Inflammatory macrophage treated with lipopolysaccharide for 1 hour (primary cell): Measurements from ENCODE around the gene TBC1D2B.

Source experiments
- DNase-seq, 2 donors: peaks; one replicate each; pipeline ENCODE4 v3.0.0-alpha.2; 2020 to 2022

The TBC1D2B gene

GRCh38 chr15:78093242-78094020, 15.9 kb upstream of the TBC1D2B start:
- DNase-seq, result no peak

- DNase-seq, result no peak
Observed at GRCh38 chr15:78092261-78093041, 14.9 kb upstream of the TBC1D2B start, which contains the start of gene SH2D7. TSS of gene SH2D7 (plus strand) at chr15:78092561. CDS start at chr15:78092585, 24 bp downstream.

GRCh38 chr15:78090422-78091063, 13.0 kb upstream of the TBC1D2B start:
- DNase-seq, result no peak

GRCh38 chr15:78088773-78089080, 11.2 kb upstream of the TBC1D2B start:
- no peak for DNase-seq

- peak; percentile 80 to 88 for DNase-seq
Observed at GRCh38 chr15:78087951-78088772, 10.7 kb upstream of the TBC1D2B start.

GRCh38 chr15:78085928-78086327, 8.4 kb upstream of the TBC1D2B start:
- peak; percentile 65 to 78 for DNase-seq

GRCh38 chr15:78084449-78084750, 6.9 kb upstream of the TBC1D2B start:
- DNase-seq, result no peak

- no peak for DNase-seq
Observed at GRCh38 chr15:78083687-78084448, 6.4 kb upstream of the TBC1D2B start.

GRCh38 chr15:78083186-78083585, 5.7 kb upstream of the TBC1D2B start:
- DNase-seq, result no peak

- no peak for DNase-seq
Observed at GRCh38 chr15:78082743-78083110, 5.2 kb upstream of the TBC1D2B start.

GRCh38 chr15:78082106-78082742, 4.7 kb upstream of the TBC1D2B start:
- peak; percentile 94 to 98 for DNase-seq

- no peak for DNase-seq
Observed at GRCh38 chr15:78080088-78080460, 2.6 kb upstream of the TBC1D2B start.

GRCh38 chr15:78079298-78080087, 2.0 kb upstream of the TBC1D2B start:
- no peak for DNase-seq

GRCh38 chr15:78077871-78078210, 330 bp upstream of the TBC1D2B start:
- no peak for DNase-seq

- no peak for DNase-seq
Observed at GRCh38 chr15:78076231-78077052, 1.1 kb downstream of the TBC1D2B start.

- DNase-seq, result no peak
Observed at GRCh38 chr15:78075490-78076230, 1.9 kb downstream of the TBC1D2B start.

- DNase-seq, result peak; percentile 75 to 84
Observed at GRCh38 chr15:78073046-78073787, 4.3 kb downstream of the TBC1D2B start.

- DNase-seq, result peak; percentile 72 to 89
Observed at GRCh38 chr15:78072080-78072892, 5.2 kb downstream of the TBC1D2B start.
